ENCODE measurements around the gene TBCD. TPM values are rescaled to one million over a fixed set of nuclear protein-coding genes. Genes with fewer than 3 reads are reported as not detected.

Gene TBCD
- polyA plus RNA-seq, 1 experiment, result 38.6 TPM

DNA sequence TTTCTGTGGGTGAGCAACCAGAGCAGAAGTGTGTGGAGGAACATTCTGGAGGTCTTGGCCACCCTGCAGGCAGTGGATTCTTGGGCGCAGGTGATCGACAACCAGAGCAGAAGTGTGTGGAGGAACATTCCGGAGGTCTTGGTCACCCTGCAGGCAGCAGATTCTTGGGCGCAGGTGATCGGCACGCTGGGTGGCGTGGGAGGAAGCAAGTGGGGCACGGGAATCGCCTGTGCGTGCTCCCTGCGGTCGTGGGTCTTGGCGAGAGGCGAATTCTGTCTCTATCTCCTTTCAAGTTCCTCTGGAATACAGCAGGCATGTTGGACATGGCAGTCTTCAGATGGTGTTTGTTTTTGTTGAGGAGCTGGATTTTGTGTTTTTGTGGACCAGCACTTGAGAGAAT, 118.7 kb downstream of the TBCD start:
- POLR2A ChIA-PET, result no interaction called here
- H3K27me3 ChIP-seq (ENCODE audit: control insufficient read depth, insufficient read depth, low read length), result no peaks in the 10 kb centered on the region
- no peaks in the 10 kb centered on the region; the same call in 1 of the 2 replicates for H3K36me3 ChIP-seq (ENCODE audit: control insufficient read depth, insufficient read depth, low read length)
- TF ChIP-seq, protein P1, sequence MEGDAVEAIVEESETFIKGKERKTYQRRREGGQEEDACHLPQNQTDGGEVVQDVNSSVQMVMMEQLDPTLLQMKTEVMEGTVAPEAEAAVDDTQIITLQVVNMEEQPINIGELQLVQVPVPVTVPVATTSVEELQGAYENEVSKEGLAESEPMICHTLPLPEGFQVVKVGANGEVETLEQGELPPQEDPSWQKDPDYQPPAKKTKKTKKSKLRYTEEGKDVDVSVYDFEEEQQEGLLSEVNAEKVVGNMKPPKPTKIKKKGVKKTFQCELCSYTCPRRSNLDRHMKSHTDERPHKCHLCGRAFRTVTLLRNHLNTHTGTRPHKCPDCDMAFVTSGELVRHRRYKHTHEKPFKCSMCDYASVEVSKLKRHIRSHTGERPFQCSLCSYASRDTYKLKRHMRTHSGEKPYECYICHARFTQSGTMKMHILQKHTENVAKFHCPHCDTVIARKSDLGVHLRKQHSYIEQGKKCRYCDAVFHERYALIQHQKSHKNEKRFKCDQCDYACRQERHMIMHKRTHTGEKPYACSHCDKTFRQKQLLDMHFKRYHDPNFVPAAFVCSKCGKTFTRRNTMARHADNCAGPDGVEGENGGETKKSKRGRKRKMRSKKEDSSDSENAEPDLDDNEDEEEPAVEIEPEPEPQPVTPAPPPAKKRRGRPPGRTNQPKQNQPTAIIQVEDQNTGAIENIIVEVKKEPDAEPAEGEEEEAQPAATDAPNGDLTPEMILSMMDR (IDR thresholded peaks at IDR 0.05; ENCODE audit: insufficient read depth, low read depth, low read length), result no peak
- DNase-seq (ENCODE audit: low read depth), result no peak
- CTCF ChIA-PET, result no interaction called here
- H3K4me3 ChIP-seq (ENCODE audit: low read depth, low read length), result no peak overlapping the region

DNA sequence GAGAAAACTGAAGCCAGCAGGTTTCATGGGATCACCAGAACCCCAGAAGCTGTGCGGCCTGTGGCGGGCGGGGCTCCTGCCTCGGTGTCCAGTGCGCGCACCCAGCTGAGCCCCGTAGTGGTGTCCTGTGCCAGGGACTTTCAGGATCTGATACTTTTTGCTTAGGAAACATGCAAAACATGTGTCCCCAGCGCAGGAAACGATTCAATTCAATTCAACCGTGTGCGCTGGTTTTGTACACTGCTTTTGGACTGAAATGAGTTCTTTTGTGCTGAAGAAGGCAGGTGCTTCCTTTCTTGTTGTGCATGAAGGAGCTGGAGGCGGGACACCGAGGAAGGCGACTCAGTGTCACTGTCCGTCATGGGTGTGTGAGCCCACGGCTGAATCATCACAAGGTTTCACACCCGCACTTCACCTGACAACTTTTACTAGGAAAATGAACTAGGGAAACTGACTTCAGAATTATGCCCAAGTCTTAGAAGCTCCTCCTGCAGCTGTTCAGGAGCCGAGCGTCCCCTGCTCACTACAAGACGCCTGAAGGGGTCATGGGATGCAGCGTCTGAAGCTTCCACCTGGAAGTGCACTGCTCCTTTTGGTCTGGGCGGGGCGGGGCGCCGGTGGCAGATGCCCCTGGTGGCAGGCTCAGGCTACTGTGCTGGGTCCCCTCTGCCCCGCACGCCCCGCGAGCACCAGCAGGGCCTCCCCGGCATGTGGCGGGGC, 119.4 kb downstream of the TBCD start:
- ChIA-PET POLR2A (interaction anchor here (0.5 kb wide), 1 partner anchor 45 kb away, joined by 8 read pairs; no protein-coding TSS in a partner anchor), CTCF (no interaction called here)
- no peak for DNase-seq (ENCODE audit: low read depth)
- Histone ChIP-seq H3K27me3 (ENCODE audit: control insufficient read depth, insufficient read depth, low read length) (no peaks in the 10 kb centered on the region), H3K36me3 (ENCODE audit: control insufficient read depth, insufficient read depth, low read length) (no peaks in the 10 kb centered on the region; the same call in 1 of the 2 replicates), H3K4me3 (ENCODE audit: low read depth, low read length) (no peak overlapping the region)
- TF ChIP-seq, protein P1 (IDR thresholded peaks at IDR 0.05; ENCODE audit: insufficient read depth, low read depth, low read length), result no peak

DNA sequence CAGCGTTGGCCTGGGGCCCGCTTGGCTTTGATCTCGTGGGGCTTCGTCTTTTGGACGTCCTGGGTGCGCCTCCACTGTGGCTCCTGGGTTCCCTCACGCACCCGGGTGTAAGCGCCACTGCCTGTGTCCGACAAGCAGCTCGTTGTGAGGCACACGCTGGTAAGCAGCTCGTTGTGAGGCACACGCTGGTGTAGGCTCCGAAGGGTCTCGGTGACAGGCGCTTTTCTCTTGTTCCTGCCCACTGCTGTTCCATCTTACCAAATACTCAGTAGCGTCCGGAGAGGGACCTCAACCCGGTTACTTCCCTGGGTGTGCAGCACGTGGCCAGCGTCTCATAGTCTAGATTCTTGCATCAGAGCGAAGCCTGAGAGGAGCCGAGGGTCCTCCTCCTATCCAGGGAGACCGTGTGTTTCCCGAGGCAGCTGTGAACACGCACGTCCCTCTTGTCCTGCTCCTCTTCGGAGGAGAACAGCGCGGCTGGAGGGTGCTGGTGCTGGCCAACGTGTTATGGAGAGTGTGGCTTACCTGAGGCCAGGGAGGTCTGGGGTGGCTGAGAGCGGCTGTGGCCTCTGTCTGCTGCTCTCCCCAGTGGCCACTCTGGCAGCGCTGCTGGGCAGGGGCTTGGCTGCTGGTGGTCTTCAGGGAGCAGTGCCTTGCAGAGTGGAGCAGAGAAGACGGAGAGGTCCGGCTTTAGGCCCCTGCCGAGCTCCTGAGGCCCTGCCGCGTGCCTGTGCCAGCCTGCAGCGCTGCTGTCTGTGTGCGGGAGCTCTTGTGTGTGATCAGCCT, 120.1 kb downstream of the TBCD start:
- POLR2A ChIA-PET, result interaction anchor here (0.5 kb wide), 1 partner anchor 44 kb away, joined by 8 read pairs; no protein-coding TSS in a partner anchor
- Histone ChIP-seq H3K36me3 (ENCODE audit: control insufficient read depth, insufficient read depth, low read length) (no peaks in the 10 kb centered on the region; the same call in 1 of the 2 replicates), H3K4me3 (ENCODE audit: low read depth, low read length) (no peak overlapping the region), H3K27me3 (ENCODE audit: control insufficient read depth, insufficient read depth, low read length) (no peaks in the 10 kb centered on the region)
- DNase-seq (ENCODE audit: low read depth), result no peak
- TF ChIP-seq, protein P1 (IDR thresholded peaks at IDR 0.05; ENCODE audit: insufficient read depth, low read depth, low read length), result no peak
- CTCF ChIA-PET, result no interaction called here

DNA sequence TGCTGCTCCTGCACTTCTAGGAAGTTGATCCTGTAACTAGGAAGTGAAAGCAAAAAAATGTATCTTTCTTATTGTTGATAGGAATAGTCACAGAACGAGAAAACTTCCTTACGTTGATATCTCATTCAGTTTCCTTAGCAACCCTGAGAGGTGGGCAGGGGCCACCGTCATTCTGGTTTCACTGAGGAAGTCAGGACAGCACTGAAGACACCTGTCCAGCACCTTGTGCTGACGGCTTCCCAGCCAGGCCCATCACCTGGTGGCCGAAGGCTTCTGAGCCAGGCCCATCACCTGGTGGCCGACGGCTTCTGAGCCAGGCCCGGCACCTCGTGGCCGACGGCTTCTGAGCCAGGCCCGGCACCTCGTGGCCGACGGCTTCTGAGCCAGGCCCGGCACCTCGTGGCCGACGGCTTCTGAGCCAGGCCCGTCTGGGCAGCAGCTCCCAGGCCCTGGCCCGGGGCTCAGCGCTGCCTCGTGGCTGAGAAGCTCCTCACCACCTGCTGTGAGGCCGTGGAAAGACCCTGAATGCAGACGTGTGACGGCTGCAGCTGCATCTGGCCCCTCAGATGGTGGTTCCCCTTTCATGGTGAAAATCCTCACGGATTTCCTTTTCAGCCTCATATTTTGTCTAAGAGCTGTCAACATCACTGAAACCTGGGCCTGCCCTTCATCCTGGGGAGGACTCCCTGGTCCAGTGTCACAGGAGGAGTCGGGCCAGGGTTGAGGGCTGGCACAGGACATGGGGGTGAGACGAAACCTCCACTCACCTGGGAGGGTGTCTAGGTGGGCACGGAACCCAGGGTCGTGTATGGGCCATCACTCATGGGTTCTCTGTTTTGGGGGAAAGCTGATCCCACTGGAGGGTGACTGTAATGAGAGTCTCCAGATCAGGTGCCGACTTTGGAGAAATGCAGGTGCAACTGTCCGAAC, 121.0 kb downstream of the TBCD start:
- DNase-seq (ENCODE audit: low read depth), result no peak
- Histone ChIP-seq H3K27me3 (ENCODE audit: control insufficient read depth, insufficient read depth, low read length) (no peaks in the 10 kb centered on the region), H3K36me3 (ENCODE audit: control insufficient read depth, insufficient read depth, low read length) (no peaks in the 10 kb centered on the region; the same call in 1 of the 2 replicates), H3K4me3 (ENCODE audit: low read depth, low read length) (no peak overlapping the region)
- ChIA-PET CTCF (interaction anchor here (4.3 kb wide), 1 partner anchor 92 kb away, joined by 32 read pairs; no protein-coding TSS in a partner anchor), POLR2A (no interaction called here)
- TF ChIP-seq, protein P1 (IDR thresholded peaks at IDR 0.05; ENCODE audit: insufficient read depth, low read depth, low read length), result no peak
